Panc1 (cell line): ENCODE data around the gene SLC6A12.

Experiments
- POLR2AphosphoS5 ChIP-seq: IDR thresholded peaks from 2 replicates; pipeline ENCODE4 v1.6.1; 2012; ENCODE audit warnings: mild to moderate bottlenecking, low read depth, low read length, moderate library complexity
- TCF7L2 ChIP-seq: IDR thresholded peaks from 2 replicates; pipeline ENCODE4 v1.6.1; 2011; ENCODE audit warnings: mild to moderate bottlenecking, low read depth, low read length, inconsistent platforms
- TF ChIP-seq, protein P1 (sequence below): fragments of 450-650 bp; IDR thresholded peaks from 2 replicates; pipeline ENCODE4 v1.5.1; 2017; ENCODE audit warnings: mild to moderate bottlenecking

DNA sequence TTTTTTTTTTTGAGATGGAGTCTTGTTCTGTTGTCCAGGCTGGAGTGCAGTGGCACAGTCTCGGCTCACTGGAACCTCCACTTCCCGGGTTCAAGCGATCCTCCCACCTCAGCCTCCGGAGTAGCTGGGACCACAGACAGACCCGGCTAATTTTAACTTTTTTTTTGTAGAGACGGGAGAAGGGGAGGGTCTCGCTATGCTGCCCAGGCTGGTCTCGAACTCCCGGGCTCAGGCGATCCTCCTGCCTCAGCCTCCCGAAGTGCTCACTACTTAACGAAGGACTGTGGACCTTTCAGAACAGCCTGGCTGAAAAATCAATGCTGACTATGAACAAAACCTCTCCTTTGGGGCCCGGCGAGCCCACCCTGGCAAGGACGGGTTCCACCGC, 10.9 kb downstream of the SLC6A12 start:
- TF ChIP-seq TCF7L2 (no peak), POLR2AphosphoS5 (no peak)
- TF ChIP-seq, protein P1, sequence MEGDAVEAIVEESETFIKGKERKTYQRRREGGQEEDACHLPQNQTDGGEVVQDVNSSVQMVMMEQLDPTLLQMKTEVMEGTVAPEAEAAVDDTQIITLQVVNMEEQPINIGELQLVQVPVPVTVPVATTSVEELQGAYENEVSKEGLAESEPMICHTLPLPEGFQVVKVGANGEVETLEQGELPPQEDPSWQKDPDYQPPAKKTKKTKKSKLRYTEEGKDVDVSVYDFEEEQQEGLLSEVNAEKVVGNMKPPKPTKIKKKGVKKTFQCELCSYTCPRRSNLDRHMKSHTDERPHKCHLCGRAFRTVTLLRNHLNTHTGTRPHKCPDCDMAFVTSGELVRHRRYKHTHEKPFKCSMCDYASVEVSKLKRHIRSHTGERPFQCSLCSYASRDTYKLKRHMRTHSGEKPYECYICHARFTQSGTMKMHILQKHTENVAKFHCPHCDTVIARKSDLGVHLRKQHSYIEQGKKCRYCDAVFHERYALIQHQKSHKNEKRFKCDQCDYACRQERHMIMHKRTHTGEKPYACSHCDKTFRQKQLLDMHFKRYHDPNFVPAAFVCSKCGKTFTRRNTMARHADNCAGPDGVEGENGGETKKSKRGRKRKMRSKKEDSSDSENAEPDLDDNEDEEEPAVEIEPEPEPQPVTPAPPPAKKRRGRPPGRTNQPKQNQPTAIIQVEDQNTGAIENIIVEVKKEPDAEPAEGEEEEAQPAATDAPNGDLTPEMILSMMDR = no peak
